AG04450 (cell line): ENCODE measurements around the gene ITGB4. TPM values are rescaled to one million over a fixed set of nuclear protein-coding genes. Genes with fewer than 3 reads are reported as not detected.

Source experiments
- CTCF ChIA-PET: fragments of 300-600, 350-600 bp; formaldehyde crosslinking; extraction: SDS; loops from one replicate; lab custom pipeline; 2022; ENCODE audit warnings: antibody characterized with exemption, inconsistent platforms; lab: Charles Lee
- POLR2A ChIA-PET: fragments of 350-600 bp; formaldehyde crosslinking; extraction: SDS; loops from one replicate; lab custom pipeline; 2021; ENCODE audit warnings: antibody characterized with exemption, inconsistent platforms; lab: Yijun Ruan, JAX
- DNase-seq: peaks from one replicate; pipeline ENCODE4 v3.0.0-alpha.2; 2011; ENCODE audit warnings: low read depth, low spot score
- H3K27ac ChIP-seq: one replicate; pipeline ENCODE4 v1.5.1; 2012; ENCODE audit warnings: low read depth, low read length, control low read depth
- H3K27me3 ChIP-seq: one replicate; pipeline ENCODE4 v1.6.0; 2012; ENCODE audit warnings: low read length; ENCODE audit not compliant: control insufficient read depth, insufficient read depth
- H3K4me3 ChIP-seq: 2 replicates; pipeline ENCODE4 v1.5.1; 2011; ENCODE audit warnings: mild to moderate bottlenecking, low read depth, low read length, control low read depth
- H3K9me3 ChIP-seq: 2 replicates; pipeline ENCODE4 v1.5.1; 2012; ENCODE audit warnings: low read length; ENCODE audit not compliant: control insufficient read depth, insufficient read depth
- CTCF ChIP-seq: IDR thresholded peaks from 2 replicates; pipeline ENCODE4 v1.5.1; 2011; ENCODE audit warnings: low read depth, low read length, control low read depth, inconsistent platforms
- polyA plus RNA-seq: library from polyadenylated mRNA; depleted of rRNA; stranded (reverse); fragments of >200 nt; gene quantifications from 2 replicates; pipeline ENCODE4 v1.2.3, GENCODE V29; 2011; rRNA removed

Gene ITGB4
- polyA plus RNA-seq, 1 experiment = 0.31 TPM

- ChIA-PET POLR2A (no interaction called here), CTCF (interaction anchor here (1.1 to 2.9 kb wide), 2 partner anchors 24 to 39 kb away, joined by 3 to 9 read pairs; no protein-coding TSS in a partner anchor)
- no peak for DNase-seq
- Histone ChIP-seq H3K9me3 (no peaks in the 10 kb centered on the region), H3K27me3 (no peaks in the 10 kb centered on the region), H3K27ac (peak overlapping the region; percentile 11), H3K4me3 (no peak overlapping the region)
- TF ChIP-seq CTCF = no peak
These were observed 85.7 kb downstream of the ITGB4 start for GRCh38 chr17:75806822-75807500.

Other genes with a start within 250 kb of the ITGB4 start
- gene CASKIN2, start 205.9 kb upstream of the ITGB4 start, polyA plus RNA-seq = 1.9 and 2.8 TPM in 2 replicates
- gene TSEN54, start 204.9 kb upstream of the ITGB4 start, polyA plus RNA-seq = 8.8 and 10.9 TPM in 2 replicates
- 0.19 and 0.24 TPM in 2 replicates for gene LLGL2, start 195.8 kb upstream of the ITGB4 start, polyA plus RNA-seq
- 0.52 and 0.79 TPM in 2 replicates for gene MYO15B, start 133.7 kb upstream of the ITGB4 start, polyA plus RNA-seq
- gene SMIM5, start 88.0 kb upstream of the ITGB4 start, polyA plus RNA-seq = not detected in 2 replicates
- gene RECQL5, start 54.3 kb upstream of the ITGB4 start, polyA plus RNA-seq = 9.3 and 11.9 TPM in 2 replicates
- 74.2 and 75.4 TPM in 2 replicates for gene SAP30BP, start 54.1 kb upstream of the ITGB4 start, polyA plus RNA-seq
- 12.4 and 16.8 TPM in 2 replicates for gene GALK1, start 43.7 kb downstream of the ITGB4 start, polyA plus RNA-seq
- gene UNK, start 63.3 kb downstream of the ITGB4 start, polyA plus RNA-seq = 11.1 and 11.4 TPM in 2 replicates
- gene UNC13D, start 122.9 kb downstream of the ITGB4 start, polyA plus RNA-seq = 0.11 and 0.16 TPM in 2 replicates
- gene WBP2, start 133.9 kb downstream of the ITGB4 start, polyA plus RNA-seq = 33.3 and 35.3 TPM in 2 replicates
- gene TRIM47, start 157.1 kb downstream of the ITGB4 start, polyA plus RNA-seq = 5.7 and 9.2 TPM in 2 replicates
- gene TRIM65, start 175.5 kb downstream of the ITGB4 start, polyA plus RNA-seq = 6.5 and 8.7 TPM in 2 replicates
- gene MRPL38, start 183.4 kb downstream of the ITGB4 start, polyA plus RNA-seq = 16.6 and 21.9 TPM in 2 replicates
- gene FBF1, start 219.6 kb downstream of the ITGB4 start, polyA plus RNA-seq = 2.5 and 4.0 TPM in 2 replicates